HG03565 (cell line): Measurements from ENCODE around the gene CES4A.
A peak's percentile ranks its signal among the peaks of the same experiment; 100 is the strongest.
"Not testable (repeated sequence)": the region's sequence is repeated elsewhere in the genome, so short reads cannot be mapped to it uniquely, and the experiment has no call there.

Experiments
- ATAC-seq: cut with Tn5 transposase; IDR thresholded peaks from one replicate; pipeline ENCODE4 v1.9.1; 2021; ENCODE audit warnings: mild to moderate bottlenecking, moderate library complexity; ENCODE audit not compliant: unreplicated experiment

CES4A gene

DNA sequence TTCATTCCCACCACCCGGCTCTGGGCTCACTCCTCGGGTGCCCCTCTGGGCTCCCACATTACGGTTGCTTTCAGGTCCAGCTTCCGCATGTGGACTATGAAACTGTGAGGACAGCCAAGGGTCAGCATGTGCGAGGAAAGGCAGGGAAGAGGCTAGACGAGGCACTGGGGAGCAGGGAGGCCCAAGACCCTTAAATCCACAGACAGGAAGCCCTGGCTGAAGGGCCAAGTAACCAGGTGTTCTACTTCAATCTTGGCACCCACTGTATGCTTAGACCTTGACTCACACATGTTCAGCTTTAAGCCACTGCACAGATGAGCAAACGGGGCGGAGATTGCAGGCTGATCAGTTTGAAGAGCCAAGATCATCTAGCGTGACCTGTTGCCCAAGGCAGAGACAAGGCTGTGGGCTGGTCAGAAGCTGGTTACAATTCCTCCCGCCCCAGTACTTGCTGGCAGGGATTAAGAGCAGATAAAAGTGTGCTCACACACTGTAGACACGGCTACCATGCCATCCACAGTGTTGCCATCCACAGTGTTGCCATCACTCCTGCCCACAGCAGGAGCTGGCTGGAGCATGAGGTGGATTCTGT lies at the start of gene CES4A:
TSS of gene CES4A (plus strand) at position 393 of the 592 bp plus-strand sequence. CDS start at position 577, 184 bp downstream.
- no peak for ATAC-seq

- ATAC-seq: no peak
Measured at GRCh38 chr16:66939366-66939765, 49.0 kb upstream of the CES4A start.

DNA sequence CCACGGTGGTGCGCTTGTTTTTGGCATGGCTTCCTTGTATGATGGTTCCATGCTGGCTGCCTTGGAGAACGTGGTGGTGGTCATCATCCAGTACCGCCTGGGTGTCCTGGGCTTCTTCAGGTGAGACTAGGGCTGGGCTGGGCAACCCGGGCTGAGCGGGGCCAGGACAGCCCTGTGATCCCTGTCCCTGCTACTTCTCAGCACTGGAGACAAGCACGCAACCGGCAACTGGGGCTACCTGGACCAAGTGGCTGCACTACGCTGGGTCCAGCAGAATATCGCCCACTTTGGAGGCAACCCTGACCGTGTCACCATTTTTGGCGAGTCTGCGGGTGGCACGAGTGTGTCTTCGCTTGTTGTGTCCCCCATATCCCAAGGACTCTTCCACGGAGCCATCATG lies 48.2 kb upstream of the CES4A start:
- no peak for ATAC-seq

GRCh38 chr16:66942981-66943380 lies 45.4 kb upstream of the CES4A start:
- ATAC-seq: no peak

DNA sequence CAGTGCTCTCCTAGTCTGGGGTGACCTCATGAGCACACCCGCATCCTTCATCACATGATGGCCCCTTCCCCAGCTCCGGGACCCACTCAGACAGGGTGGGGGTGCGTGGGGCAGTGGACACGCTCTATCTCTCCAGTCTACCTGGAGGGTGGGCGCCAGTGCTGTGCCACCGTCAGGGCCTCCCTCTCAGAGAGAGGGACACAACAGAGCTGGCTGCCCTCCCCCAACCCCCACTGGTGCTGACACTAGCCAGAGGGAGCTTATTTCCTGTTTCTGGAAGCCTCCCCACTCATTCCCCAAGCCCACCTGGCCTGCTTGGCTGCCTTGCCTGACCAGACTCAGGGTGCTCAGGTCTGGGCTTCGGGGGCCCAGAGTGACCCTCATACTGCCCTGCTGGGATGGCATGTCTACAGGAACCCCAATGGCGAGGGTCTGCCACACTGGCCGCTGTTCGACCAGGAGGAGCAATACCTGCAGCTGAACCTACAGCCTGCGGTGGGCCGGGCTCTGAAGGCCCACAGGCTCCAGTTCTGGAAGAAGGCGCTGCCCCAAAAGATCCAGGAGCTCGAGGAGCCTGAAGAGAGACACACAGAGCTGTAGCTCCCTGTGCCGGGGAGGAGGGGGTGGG lies 44.8 kb upstream of the CES4A start:
- ATAC-seq: no peak

GRCh38 chr16:66944054-66944441 lies 44.3 kb upstream of the CES4A start:
- no peak for ATAC-seq

DNA sequence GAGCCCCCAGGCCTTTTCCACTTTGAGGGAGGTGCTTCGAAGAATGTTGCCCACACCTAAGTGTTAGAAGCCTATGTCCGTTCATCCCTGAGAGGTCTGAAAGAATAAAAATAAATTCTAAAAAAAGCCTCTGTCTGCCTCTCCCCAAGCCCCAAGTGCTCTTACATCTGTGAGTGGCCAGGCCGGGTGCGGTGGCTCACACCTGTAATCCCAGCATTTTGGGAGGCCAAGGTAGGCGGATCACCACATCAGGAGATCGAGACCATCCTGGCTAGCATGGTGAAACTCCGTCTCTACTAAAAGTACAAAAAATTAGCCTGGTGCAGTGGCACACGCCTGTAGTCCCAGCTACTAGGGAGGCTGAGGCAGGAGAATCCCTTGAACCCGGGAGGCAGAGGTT lies 43.4 kb upstream of the CES4A start:
- not testable (repeated sequence) for ATAC-seq

GRCh38 chr16:66945939-66946338 lies 42.5 kb upstream of the CES4A start:
- ATAC-seq: no peak

- ATAC-seq: no peak
Measured at GRCh38 chr16:66946541-66946940, 41.8 kb upstream of the CES4A start.

DNA sequence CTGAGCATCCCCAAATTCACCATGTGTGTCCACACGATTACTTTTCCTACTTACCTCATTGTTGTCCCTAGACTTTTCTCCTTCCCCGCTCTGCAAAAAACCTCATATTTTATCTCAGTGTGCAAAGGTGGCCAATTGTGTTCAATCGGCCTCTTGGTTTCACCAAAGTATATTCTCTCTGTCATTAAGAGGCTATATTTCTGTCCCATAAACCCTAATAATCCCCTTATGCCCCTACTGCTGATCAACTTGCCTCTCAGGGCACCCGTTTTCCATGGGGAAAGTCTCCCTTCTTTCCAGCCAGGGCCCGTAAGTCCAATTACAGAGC lies 41.5 kb upstream of the CES4A start:
- no peak for ATAC-seq

GRCh38 chr16:66947302-66948065 lies 40.9 kb upstream of the CES4A start:
- ATAC-seq: peak; percentile 66

DNA sequence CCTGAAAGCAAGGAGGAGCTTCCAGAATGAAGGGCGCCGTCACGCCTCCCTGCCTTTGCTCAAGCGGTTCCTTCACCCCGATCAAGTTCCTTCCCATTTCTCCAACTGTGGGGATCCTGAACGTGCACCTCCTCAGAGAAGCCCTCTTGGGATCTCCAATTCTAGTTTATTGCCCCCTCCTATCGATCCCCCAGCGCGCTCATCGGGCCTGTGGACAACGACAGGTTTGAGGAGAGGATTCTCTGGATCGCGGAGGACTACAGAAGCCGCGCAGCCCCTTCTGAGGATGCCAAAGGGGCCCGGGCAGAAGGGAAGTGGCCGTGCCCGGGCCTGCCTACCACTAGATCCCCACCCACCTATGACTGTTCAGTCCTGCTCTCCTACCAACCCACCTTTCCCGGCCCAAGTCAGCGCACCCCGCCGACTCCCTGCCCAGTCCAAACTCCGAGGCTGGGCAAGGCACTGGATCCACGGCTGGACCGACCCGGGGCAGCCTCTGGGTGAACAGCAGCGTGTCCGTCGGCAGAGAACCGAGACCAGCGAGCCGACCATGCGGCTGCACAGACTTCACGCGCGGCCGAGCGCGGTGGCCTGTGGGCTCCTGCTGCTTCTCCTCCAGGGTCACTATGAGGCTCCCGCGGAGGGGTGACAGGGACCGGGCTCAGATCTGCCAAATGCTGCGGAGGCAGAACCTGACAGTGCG lies 40.1 kb upstream of the CES4A start:
- ATAC-seq: no peak

- no peak for ATAC-seq
Measured at GRCh38 chr16:66948837-66949225, 39.6 kb upstream of the CES4A start.

GRCh38 chr16:66949472-66949871 lies 38.9 kb upstream of the CES4A start:
- ATAC-seq: no peak

- no peak for ATAC-seq
Measured at GRCh38 chr16:66950437-66950836, 38.0 kb upstream of the CES4A start.

- no peak for ATAC-seq
Measured at GRCh38 chr16:66950971-66951790, 37.2 kb upstream of the CES4A start.

- ATAC-seq: no peak
Measured at GRCh38 chr16:66952430-66953110, 35.8 kb upstream of the CES4A start.

DNA sequence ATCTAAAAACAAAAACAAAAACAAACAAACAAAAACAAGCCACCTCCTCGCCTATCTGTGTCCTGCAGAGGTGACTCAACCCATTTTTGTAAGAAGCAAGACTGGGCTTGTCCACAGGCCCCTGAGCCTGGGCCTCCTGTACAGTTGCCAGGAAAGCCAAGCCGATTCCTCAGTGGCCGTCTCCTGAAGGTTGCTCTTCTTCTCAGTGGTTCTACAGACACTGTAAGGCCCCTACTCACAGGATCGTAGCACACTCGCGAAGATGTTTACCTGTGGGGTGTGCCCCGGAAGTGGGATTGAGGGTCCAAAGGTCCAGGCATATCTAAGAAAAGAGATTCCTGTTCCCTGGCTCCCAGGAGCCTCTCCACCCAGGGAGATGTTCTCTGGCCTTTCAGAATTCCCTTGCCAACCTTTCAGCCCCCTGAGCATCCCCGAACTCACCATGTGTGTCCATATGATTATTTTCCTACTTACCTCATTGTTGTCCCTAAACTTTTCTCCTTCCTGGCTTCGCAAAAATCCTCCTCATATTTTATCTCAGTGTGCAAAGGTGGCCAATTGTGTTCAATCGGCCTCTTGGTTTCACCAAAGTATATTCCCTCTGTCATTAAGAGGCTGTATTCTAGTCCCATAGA lies 34.8 kb upstream of the CES4A start:
- no peak for ATAC-seq

DNA sequence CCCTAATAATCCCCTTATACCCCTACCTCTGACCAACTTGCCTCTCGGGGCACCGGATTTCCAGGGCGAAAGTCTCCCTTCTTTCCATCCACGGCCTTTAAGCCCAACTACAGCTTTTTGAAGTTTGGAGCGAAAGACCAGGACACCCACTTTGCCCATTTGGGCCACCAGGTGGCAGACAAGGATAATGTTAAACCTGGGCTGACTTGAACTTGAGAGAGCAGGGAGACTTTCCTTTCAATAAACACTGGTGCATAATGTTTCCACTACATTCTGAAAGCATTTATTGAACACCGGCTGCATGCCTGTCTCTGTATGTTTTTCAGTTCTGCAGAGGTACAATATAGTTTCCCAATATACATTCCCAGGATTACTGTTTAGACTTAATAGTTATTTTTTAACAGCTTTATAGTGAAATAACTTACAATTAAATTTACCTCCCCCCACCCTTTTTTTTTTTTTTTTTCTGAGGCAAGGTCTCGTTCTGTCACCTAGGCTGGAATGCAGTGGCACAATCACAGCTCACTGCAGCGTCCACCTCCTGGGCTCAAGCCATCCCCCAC lies 34.2 kb upstream of the CES4A start:
- ATAC-seq: no peak
